Mesothelial cell of epicardium (in vitro differentiated cells): ENCODE measurements around the gene SLC25A29. TPM values are rescaled to one million over a fixed set of nuclear protein-coding genes. Genes with fewer than 3 reads are reported as not detected.
A peak's percentile ranks its signal among the peaks of the same experiment; 100 is the strongest.

Source experiments
- DNase-seq, 2 experiments: peaks; one replicate each; pipeline ENCODE4 v3.0.0; 2021; ENCODE audit warnings: low spot score in 2 of 2; ENCODE audit not compliant: unreplicated experiment in 2 of 2
- H3K27ac Mint-ChIP-seq: 2 replicates; pipeline ENCODE4 v1.8.0; 2021; ENCODE audit warnings: mixed read lengths
- H3K27me3 Mint-ChIP-seq: 2 replicates; pipeline ENCODE4 v1.8.0; 2021; ENCODE audit warnings: low read depth, mixed read lengths
- H3K36me3 Mint-ChIP-seq: 2 replicates; pipeline ENCODE4 v1.8.0; 2021; ENCODE audit warnings: mixed read lengths
- H3K4me1 Mint-ChIP-seq: 2 replicates; pipeline ENCODE4 v1.8.0; 2021; ENCODE audit warnings: mixed read lengths
- H3K4me3 Mint-ChIP-seq: 2 replicates; pipeline ENCODE4 v1.8.0; 2021; ENCODE audit warnings: mild to moderate bottlenecking, moderate library complexity, mixed read lengths
- H3K9me3 Mint-ChIP-seq: 2 replicates; pipeline ENCODE4 v1.8.0; 2021; ENCODE audit warnings: mixed read lengths
- total RNA-seq: library from RNA; stranded (reverse); gene quantifications from 3 replicates; pipeline ENCODE4 v1.2.1, GENCODE V29; 2021
- TF ChIP-seq, protein P1 (sequence below): fragments of 200-600 bp; sonication (generic); IDR thresholded peaks from one replicate; pipeline ENCODE4 v1.5.0; 2021; ENCODE audit warnings: antibody characterized with exemption; ENCODE audit not compliant: unreplicated experiment

The SLC25A29 gene
- total RNA-seq, 1 donor from 2014 or later, result 102 TPM

DNA sequence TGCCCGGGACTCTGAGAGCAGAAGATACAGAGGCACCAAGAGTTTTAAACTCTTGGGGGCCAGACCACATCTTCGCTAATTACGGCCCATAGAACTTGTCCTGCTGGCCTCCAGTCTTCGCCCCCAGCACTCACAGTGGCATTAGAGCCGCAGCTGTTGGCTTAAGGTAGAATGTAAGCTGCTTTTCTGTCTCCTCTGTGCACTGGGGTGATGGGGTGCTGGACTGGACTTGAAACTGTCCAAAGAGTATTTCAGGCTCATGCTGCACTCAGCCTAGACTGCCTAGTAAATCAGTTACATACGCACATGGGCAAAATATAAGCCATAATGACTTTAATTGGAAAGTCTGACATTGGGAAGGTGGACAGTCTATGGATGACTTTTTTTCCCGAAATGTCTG lies 38.3 kb downstream of the SLC25A29 start:
- DNase-seq, result no peak
- Mint-ChIP-seq H3K4me3 (no peak overlapping the region), H3K4me1 (peaks cover 7% of the 10 kb centered on the region), H3K27me3 (no peaks in the 10 kb centered on the region), H3K27ac (no peak overlapping the region), H3K9me3 (no peaks in the 10 kb centered on the region), H3K36me3 (peaks cover 14% of the 10 kb centered on the region)
- TF ChIP-seq, protein P1, sequence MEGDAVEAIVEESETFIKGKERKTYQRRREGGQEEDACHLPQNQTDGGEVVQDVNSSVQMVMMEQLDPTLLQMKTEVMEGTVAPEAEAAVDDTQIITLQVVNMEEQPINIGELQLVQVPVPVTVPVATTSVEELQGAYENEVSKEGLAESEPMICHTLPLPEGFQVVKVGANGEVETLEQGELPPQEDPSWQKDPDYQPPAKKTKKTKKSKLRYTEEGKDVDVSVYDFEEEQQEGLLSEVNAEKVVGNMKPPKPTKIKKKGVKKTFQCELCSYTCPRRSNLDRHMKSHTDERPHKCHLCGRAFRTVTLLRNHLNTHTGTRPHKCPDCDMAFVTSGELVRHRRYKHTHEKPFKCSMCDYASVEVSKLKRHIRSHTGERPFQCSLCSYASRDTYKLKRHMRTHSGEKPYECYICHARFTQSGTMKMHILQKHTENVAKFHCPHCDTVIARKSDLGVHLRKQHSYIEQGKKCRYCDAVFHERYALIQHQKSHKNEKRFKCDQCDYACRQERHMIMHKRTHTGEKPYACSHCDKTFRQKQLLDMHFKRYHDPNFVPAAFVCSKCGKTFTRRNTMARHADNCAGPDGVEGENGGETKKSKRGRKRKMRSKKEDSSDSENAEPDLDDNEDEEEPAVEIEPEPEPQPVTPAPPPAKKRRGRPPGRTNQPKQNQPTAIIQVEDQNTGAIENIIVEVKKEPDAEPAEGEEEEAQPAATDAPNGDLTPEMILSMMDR, result no peak

DNA sequence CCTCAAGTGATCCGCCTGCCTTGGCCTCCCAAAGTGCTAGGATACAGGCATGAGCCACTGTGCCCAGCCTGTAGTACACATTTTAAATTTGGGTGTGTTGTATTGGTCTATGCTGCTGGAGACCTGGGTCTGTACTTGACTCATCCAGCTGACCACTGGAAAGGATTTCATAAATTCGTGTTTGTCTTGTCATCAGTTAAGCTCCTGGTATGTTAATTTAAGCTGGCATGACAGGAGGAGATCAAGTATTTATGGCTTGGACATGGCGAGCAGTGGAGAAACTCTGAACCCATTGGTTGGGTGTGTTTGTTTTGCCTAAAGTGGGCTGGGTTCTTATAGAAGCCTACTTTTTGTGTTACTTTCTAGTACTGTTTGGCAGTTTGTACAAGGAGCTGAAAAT lies 43.1 kb downstream of the SLC25A29 start:
- no peaks in the 10 kb centered on the region for H3K27me3 Mint-ChIP-seq
- no peak overlapping the region for H3K4me3 Mint-ChIP-seq
- no peaks in the 10 kb centered on the region for H3K9me3 Mint-ChIP-seq
- TF ChIP-seq, protein P1, result no peak
- H3K36me3 Mint-ChIP-seq, result peaks cover 21% of the 10 kb centered on the region
- H3K27ac Mint-ChIP-seq, result no peak overlapping the region
- H3K4me1 Mint-ChIP-seq, result no peaks in the 10 kb centered on the region
- no peak for DNase-seq

DNA sequence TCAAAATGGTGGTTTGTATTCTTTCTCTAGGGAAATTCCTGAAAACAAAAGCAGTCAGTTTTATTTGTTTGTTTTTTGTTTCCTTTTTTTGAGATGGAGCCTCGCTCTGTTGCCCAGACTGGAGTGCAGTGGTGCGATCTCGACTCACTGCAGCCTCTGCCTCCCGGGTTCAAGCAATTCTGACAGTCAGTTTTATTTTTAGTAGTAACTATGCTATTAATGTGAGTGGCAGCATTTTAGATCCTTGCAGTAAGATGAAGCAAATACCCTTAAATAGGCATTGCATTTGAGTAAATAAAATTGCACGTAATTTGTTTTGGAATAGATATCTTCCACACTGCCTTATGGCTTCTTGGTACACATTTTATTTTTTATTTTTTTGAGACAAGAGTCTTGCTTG lies 43.7 kb downstream of the SLC25A29 start:
- TF ChIP-seq, protein P1, result no peak
- Mint-ChIP-seq H3K4me3 (no peak overlapping the region), H3K4me1 (no peaks in the 10 kb centered on the region), H3K27me3 (no peaks in the 10 kb centered on the region), H3K36me3 (peaks cover 21% of the 10 kb centered on the region), H3K27ac (no peak overlapping the region), H3K9me3 (no peaks in the 10 kb centered on the region)
- no peak for DNase-seq

DNA sequence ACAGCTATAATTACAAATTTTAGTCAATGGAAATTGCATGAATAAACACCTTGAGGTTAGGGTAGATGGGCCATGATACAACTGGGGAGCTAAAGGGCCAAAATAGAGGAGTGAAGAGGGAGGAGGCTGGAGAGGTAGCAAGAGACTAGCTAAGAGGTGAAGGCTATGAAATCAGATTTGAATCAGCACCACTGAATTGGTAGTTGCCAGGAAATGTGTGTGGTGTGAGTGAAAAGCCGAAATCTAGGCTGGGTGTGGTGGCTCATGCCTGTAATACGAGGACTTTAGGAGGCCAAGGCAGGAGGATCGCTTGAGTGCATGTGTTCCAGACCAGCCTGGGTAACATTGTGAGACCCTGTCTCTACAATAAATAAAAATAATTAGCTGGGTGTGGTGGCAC lies 44.6 kb downstream of the SLC25A29 start:
- TF ChIP-seq, protein P1, result no peak
- Mint-ChIP-seq H3K9me3 (no peaks in the 10 kb centered on the region), H3K4me3 (no peak overlapping the region), H3K4me1 (no peaks in the 10 kb centered on the region), H3K27me3 (no peaks in the 10 kb centered on the region), H3K27ac (no peak overlapping the region), H3K36me3 (peaks cover 21% of the 10 kb centered on the region)
- no peak for DNase-seq

DNA sequence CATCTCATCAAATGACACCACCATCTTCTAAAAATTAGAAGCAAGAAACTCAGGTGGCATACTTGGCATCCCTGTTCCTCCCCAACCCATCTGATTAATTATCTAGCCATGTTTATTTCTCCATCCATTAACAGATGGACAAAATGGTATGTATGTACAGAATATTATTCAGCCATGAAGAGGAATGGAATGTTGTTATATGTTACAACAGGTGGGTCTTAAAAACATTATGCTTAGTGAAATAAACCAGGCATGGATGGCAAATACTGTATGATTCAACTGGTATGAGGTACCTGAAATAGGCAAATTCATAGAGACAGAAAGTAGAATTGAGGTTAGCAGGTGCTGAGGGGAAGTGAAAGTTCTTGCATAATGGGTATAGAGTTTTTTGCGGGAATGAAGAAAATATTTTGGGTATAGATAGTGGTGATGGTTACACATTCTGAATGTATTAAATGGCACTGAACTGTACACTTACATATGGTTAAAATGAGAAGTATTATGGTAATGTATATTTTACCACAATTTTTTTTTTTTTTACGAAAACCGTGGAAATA lies 49.8 kb downstream of the SLC25A29 start:
- Mint-ChIP-seq H3K27me3 (no peaks in the 10 kb centered on the region), H3K4me1 (no peaks in the 10 kb centered on the region), H3K27ac (no peak overlapping the region), H3K9me3 (peaks cover 4% of the 10 kb centered on the region), H3K36me3 (peaks cover 11% of the 10 kb centered on the region), H3K4me3 (no peak overlapping the region)
- no peak for DNase-seq
- TF ChIP-seq, protein P1, result no peak

DNA sequence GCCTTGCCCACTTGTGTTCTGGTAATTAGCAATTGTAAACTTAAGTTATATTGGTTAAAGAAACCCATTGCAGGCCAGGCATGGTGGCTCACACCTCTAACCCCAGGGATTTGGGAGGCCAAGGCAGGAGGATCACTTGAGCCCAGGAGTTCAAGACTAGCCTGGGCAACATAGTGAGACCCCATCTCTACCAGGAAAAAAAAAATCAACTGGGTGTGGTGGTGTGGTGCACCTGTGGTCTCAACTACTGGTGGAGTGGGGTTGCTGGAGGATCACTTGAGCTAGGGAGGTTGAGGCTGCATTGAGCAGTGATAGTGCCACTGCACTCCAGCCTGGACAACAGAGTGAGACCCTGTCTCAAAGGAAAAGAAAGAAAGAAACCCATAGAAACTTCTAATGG lies 53.6 kb downstream of the SLC25A29 start:
- peaks cover 3% of the 10 kb centered on the region for H3K4me1 Mint-ChIP-seq

More for the DNA sequence above, 53.6 kb downstream of the SLC25A29 start:
- peaks cover 4% of the 10 kb centered on the region for H3K9me3 Mint-ChIP-seq
- no peak overlapping the region for H3K4me3 Mint-ChIP-seq
- H3K27ac Mint-ChIP-seq, result peak overlapping the region; percentile 16
- no peaks in the 10 kb centered on the region for H3K27me3 Mint-ChIP-seq
- DNase-seq, result no peak
- peaks cover 5% of the 10 kb centered on the region for H3K36me3 Mint-ChIP-seq
- TF ChIP-seq, protein P1, result no peak
